Epithelial cell of proximal tubule (primary cell): ENCODE measurements around the gene MECP2. TPM values are rescaled to one million over a fixed set of nuclear protein-coding genes. Genes with fewer than 3 reads are reported as not detected.

Experiments used
- DNase-seq: peaks from one replicate; pipeline ENCODE4 v3.0.0-alpha.2; 2011; ENCODE audit warnings: low read depth
- H3K4me3 ChIP-seq: 2 replicates; pipeline ENCODE4 v1.5.1; 2011; ENCODE audit warnings: low read depth, mild to moderate bottlenecking, low read length
- total RNA-seq: library from RNA; depleted of rRNA; stranded (reverse); fragments of >200 nt; gene quantifications from 2 replicates; pipeline ENCODE4 v1.2.3, GENCODE V29; 2015
- TF ChIP-seq, protein P1 (sequence below): conservative IDR thresholded peaks from 2 replicates; pipeline ENCODE4 v1.5.1; 2012; ENCODE audit warnings: low read depth, mild to moderate bottlenecking, low read length

The MECP2 gene
- total RNA-seq, 1 donor from 2014 or later = 18.1 TPM

DNA sequence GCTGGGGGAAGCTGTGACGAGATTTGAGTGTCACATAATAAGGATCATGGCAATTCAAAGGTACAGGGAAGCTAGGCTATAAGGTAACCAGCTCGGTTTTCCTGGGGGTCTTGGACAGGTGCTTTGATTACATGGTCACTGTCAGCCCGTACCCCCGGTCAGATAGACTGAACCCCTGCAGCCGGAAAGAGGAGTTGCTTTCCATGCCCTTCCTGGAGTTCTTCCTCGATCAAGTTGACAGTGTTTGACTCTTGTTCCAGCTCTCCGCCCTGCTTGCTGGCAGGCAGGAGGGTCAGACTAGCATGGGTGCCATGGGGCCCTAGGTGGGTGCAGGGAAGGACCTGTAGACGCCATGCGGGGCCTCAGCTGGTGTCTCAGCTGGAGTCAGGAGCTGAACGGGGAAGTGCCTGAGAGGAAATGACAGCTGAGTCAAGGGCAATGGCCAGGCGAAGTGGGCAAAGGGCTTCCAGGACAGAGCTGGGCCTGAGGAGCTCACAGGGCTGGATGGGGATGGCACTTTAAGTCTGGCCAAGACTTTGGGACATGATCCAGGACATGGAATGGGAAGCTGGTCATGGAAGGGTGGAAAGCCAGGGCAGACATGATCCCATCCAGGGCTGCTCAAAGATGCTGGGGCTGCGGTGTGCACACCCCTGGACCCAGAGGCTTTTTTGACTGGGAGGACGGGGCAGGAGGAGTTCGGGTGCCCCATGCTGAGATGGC lies 123.4 kb downstream of the MECP2 start:
- DNase-seq = no peak
- TF ChIP-seq, protein P1, sequence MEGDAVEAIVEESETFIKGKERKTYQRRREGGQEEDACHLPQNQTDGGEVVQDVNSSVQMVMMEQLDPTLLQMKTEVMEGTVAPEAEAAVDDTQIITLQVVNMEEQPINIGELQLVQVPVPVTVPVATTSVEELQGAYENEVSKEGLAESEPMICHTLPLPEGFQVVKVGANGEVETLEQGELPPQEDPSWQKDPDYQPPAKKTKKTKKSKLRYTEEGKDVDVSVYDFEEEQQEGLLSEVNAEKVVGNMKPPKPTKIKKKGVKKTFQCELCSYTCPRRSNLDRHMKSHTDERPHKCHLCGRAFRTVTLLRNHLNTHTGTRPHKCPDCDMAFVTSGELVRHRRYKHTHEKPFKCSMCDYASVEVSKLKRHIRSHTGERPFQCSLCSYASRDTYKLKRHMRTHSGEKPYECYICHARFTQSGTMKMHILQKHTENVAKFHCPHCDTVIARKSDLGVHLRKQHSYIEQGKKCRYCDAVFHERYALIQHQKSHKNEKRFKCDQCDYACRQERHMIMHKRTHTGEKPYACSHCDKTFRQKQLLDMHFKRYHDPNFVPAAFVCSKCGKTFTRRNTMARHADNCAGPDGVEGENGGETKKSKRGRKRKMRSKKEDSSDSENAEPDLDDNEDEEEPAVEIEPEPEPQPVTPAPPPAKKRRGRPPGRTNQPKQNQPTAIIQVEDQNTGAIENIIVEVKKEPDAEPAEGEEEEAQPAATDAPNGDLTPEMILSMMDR = no peak
- peak overlapping the region; percentile 62 for H3K4me3 ChIP-seq

DNA sequence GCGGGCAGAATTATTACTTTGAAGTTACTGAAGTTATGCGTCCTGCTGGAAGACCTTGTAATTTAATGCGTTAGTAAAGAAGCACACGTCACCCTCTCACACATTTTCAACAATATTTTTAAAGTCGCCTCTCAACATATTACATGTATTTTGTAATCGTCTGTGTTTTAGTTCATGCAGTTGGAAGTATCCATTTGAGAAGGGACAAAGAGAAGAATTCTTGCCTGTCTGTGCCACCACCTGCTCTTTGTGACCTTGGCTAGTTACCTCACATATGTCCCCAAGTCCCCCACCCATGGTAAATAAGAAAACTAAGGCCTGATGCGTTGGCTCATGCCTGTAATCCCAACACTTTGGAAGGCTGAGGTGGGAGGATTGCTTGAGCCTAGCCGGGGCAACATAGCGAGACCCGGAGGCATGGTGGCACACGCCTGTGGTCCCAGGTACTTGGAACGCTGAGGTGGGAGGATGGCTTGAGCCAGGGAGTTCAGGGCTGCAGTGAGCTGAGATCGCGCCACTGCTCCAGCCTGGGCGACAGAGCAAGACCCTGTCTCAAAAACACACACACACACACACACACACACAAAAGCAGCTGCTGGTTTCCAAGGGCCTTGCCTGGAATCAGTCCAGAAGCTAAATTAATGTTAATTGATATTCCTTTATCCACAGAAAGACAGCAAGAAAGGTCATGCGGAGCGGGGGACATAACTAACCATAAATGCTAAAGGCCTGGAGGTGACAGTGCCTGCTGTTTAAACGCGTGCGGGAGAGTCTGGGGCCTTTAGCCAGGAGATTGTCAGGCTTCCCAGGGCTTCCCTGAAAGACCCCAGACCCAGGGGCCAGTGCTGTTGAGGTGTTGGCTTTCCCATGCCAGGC lies 124.2 kb downstream of the MECP2 start:
- DNase-seq = no peak
- H3K4me3 ChIP-seq = peak overlapping the region; percentile 62
- TF ChIP-seq, protein P1 = no peak

DNA sequence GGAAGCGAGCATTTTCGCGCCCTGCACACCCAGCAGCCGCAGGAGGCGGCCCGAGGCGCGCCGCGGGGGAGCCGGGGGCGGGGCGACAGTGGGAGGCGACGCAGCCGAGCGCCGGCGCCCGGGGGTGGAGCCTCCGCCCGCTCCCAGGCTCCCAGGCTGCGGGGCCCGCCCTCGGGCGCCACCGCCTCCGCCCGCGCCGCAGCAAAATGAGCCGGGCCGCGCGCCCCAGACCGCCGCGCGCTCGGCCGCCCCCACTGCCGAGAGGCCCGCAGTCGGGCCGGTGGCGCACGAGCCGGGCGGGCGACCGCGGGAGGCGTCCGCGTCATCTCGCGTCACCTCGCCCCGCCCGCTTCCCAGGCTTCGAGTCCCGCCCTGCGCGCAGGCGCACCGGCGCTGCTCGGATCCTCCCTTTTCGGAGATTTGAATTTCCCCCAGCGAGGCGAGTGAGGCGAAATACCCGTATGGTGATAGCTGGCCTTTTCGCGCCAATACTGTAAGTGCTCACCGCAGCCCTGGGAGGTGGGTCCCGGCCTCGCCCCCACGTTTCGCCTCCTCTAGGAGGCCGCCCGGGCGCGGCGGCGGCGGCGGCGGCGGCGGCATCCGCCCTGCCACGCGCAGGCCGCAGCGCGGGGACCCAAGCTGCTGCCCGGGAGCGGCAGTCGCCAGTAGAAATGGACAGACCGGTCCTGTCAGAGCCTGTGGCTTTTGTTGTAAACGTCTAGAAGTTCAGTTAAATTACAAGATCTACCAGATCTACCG lies 125.0 kb downstream of the MECP2 start, which contains the start of gene TMEM187:
TSS of gene TMEM187 (plus strand) at position 387 of the 759 bp plus-strand sequence. CDS start 9,309 bp downstream, outside the sequence.
- no peak for DNase-seq
- TF ChIP-seq, protein P1 = no peak
- H3K4me3 ChIP-seq = peak within 1 kb of the TSS; percentile 83

Other genes starting within 250 kb of the MECP2 start
- gene L1CAM, start 211.5 kb downstream of the MECP2 start, total RNA-seq = 35.7 and 62.1 TPM in 2 replicates
- gene AVPR2, start 193.0 kb downstream of the MECP2 start, total RNA-seq = 0.22 and 1.4 TPM in 2 replicates
- gene ARHGAP4, start 171.5 kb downstream of the MECP2 start, total RNA-seq = 11.6 and 20.2 TPM in 2 replicates
- gene NAA10, start 162.7 kb downstream of the MECP2 start, total RNA-seq = 88.0 and 171 TPM in 2 replicates
- 0.92 and 1.5 TPM in 2 replicates for gene RENBP, start 153.1 kb downstream of the MECP2 start, total RNA-seq
- 59.7 and 61.9 TPM in 2 replicates for gene HCFC1, start 125.9 kb downstream of the MECP2 start, total RNA-seq
- gene TMEM187, start 125.0 kb downstream of the MECP2 start, total RNA-seq = 2.3 and 4.3 TPM in 2 replicates
- 131 and 219 TPM in 2 replicates for gene IRAK1, start 77.8 kb downstream of the MECP2 start, total RNA-seq
- not detected in 2 replicates for gene OPN1LW, start 46.5 kb upstream of the MECP2 start, total RNA-seq
- gene OPN1MW, start 84.9 kb upstream of the MECP2 start, total RNA-seq = not detected in 2 replicates
- not detected in 2 replicates for gene OPN1MW2, start 122.0 kb upstream of the MECP2 start, total RNA-seq
- not detected in 2 replicates for gene OPN1MW3, start 159.9 kb upstream of the MECP2 start, total RNA-seq
- not detected in 2 replicates for gene TEX28, start 197.4 kb upstream of the MECP2 start, total RNA-seq
- gene TKTL1, start 198.1 kb upstream of the MECP2 start, total RNA-seq = 0.17 TPM in 1 of 2 replicates, not detected in the other